ENCODE results near the gene TMEM72. TPM values are rescaled to one million over a fixed set of nuclear protein-coding genes. Genes with fewer than 3 reads are reported as not detected.

The TMEM72 gene
- total and polyA plus RNA-seq, 2 of the 13 experiments (the other 11 are each of a cell fraction or from before 2014, with no cell fraction given): 0.04 TPM; not detected in 1

GRCh38 chr10:44978570-44979280, 67.6 kb downstream of the TMEM72 start, which contains the start of gene DEPP1 (continued):
- TF ChIP-seq DMAP1 (CRISPR knock-in tag; IDR thresholded peaks at IDR 0.05): 0 out of 2 replicates have a peak, but pooled peaks have one; percentile 44
- TF ChIP-seq ZNF761 (CRISPR knock-in tag; conservative IDR thresholded peaks at IDR 0.05): no peak; the same call in 1 of the 2 replicates
- peak; percentile 90; the same call in 1 of the 2 replicates for TF ChIP-seq ZNF691 (CRISPR knock-in tag; IDR thresholded peaks at IDR 0.05; ENCODE audit: borderline replicate concordance, low read depth)
- peak; percentile 91 for TF ChIP-seq KDM3A (CRISPR knock-in tag; IDR thresholded peaks at IDR 0.05; ENCODE audit: low read depth)
- TF ChIP-seq ZBTB37 (CRISPR knock-in tag; IDR thresholded peaks at IDR 0.05): no peak
- TF ChIP-seq ZNF558 (CRISPR knock-in tag; IDR thresholded peaks at IDR 0.05; ENCODE audit: borderline replicate concordance): peak; percentile 76; the same call in 1 of the 2 replicates
- TF ChIP-seq ZNF772 (CRISPR knock-in tag; IDR thresholded peaks at IDR 0.05): peak; percentile 91
- 0 out of 2 replicates have a peak, but pooled peaks have one; percentile 78 for TF ChIP-seq ZBTB20 (CRISPR knock-in tag; IDR thresholded peaks at IDR 0.05; ENCODE audit: borderline replicate concordance, low read depth)
- peak; percentile 90 for TF ChIP-seq PAXIP1 (CRISPR knock-in tag; conservative IDR thresholded peaks at IDR 0.05)
- peak; percentile 85 for TF ChIP-seq HDAC2 (CRISPR knock-in tag; IDR thresholded peaks at IDR 0.05)
- TF ChIP-seq MLX (CRISPR knock-in tag; IDR thresholded peaks at IDR 0.05): peak; percentile 72; the same call in 1 of the 2 replicates
- no peak for TF ChIP-seq PRPF4 (IDR thresholded peaks at IDR 0.05; ENCODE audit: low read depth, low read length, poor library complexity, severe bottlenecking)
- TF ChIP-seq FOXP4 (CRISPR knock-in tag; IDR thresholded peaks at IDR 0.05): peak; percentile 97
- no peak for TF ChIP-seq ZNF777 (CRISPR knock-in tag; IDR thresholded peaks at IDR 0.05)
- TF ChIP-seq ZMYM2 (CRISPR knock-in tag; IDR thresholded peaks at IDR 0.05): no peak
- TF ChIP-seq ZIK1 (CRISPR knock-in tag; IDR thresholded peaks at IDR 0.05; ENCODE audit: borderline replicate concordance, low read depth): no peak
- no peak for TF ChIP-seq ZMAT5 (CRISPR knock-in tag; IDR thresholded peaks at IDR 0.05; ENCODE audit: borderline replicate concordance, low read depth)
- peak; percentile 77 for TF ChIP-seq GATAD1 (CRISPR knock-in tag; IDR thresholded peaks at IDR 0.05)
- peak; percentile 53 for TF ChIP-seq RBM39 (IDR thresholded peaks at IDR 0.05; ENCODE audit: low read depth, low read length, poor library complexity, severe bottlenecking)
- no peak for TF ChIP-seq MTF1 (CRISPR knock-in tag; IDR thresholded peaks at IDR 0.05)
